HG02885 (cell line): ENCODE results near the gene CACNA1C.

ENCODE experiments used
- ATAC-seq: cut with Tn5 transposase; IDR thresholded peaks from one replicate; pipeline ENCODE4 v1.9.1; 2021; ENCODE audit warnings: mild to moderate bottlenecking; ENCODE audit not compliant: unreplicated experiment, poor library complexity

CACNA1C gene

DNA sequence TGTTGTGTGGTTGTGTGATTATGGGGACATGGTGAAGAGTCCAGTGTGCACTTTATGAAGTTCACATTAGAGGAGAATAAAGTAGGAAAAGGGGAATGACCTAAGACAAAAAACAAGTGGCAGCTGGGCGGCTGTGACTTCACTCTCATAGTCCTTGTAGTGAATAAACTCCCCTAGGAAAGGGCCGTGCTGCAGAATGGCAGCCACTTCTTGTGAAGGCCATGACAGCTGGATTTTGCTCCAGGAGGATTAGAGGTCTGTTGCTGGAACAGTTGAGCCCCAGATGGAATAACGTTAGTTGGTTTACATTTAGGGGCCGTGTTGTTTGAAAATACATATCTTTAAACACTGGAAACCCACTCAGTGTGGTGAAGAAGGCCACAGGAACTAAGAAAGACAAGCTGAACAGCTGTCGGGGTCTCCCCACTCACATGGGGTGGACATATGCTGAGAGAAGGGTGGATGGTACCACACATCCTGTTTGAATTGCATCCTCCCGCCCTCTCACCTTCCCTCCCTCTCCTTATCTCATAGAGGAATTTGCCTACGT is 276.9 kb downstream of the CACNA1C start:
- no peak for ATAC-seq

DNA sequence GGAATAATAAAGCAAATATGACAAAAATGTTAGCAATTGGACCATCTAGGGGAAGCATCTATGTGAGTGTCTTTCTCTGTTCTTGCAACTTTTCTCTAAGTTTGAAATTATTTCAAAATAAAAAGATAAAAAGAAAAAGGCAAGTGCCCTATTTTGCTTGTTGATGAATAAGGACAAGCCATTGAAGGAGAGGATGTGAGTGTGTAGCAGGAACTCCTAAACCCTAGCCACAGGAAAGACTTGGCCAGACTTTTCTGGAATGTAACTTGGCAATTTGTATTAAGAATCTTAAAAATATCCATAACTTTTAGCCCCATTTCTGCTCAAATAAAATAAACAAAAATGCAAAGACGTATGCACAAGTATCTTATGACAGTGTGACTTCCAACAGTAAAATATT is 279.4 kb downstream of the CACNA1C start:
- no peak for ATAC-seq

DNA sequence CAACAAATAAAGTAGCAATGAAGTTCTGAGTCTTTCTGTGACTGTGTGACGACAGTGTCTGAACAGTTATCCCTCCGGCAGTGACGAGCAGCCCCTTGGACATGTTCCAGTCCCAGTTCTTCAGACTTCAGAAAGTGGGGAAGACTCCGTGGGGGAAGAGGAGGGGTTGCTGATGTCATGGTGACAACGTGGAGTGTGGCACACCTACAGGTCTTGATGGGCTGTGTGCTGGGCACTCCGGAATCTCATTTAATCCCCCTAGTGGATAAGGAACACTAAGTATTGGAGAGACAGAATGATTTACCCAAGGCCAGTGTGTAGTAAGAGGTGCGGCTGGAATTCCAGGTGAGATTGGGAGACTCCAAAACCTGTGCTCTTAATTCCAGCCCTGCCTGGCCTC is 280.2 kb downstream of the CACNA1C start:
- ATAC-seq, result no peak

DNA sequence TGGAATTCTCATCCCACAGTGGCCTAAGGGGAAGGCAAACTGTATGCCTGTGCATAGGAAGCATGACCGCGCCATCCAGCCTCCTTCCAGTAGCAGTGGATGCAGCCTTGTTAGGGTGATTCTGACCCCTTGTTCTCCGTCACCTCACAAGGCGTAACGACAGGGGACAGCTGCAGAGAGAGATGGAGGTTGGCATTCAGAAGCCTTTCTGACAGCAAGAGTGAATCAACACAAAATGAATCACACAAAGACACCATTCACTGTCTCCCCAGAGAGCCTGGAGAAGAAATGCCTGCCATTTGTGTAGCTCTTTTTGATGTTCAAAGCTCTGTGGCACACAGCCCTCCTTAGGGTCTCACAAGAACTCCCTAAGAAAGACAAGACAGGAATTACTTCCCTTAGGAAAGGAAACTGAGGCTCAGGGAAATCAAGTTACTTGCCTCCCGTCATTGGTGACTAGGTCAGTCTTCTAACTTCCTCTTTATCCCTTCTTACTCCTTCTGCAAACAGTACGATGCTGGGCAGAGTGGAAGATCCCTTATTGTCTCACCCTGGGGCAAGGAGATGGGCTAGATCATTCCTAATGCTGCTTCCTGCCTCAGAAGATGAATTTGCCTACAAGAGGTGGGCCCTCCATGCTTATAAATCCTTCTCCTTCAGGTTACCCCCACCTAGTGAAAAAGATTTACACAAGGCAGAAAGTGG is 280.9 kb downstream of the CACNA1C start:
- no peak for ATAC-seq

DNA sequence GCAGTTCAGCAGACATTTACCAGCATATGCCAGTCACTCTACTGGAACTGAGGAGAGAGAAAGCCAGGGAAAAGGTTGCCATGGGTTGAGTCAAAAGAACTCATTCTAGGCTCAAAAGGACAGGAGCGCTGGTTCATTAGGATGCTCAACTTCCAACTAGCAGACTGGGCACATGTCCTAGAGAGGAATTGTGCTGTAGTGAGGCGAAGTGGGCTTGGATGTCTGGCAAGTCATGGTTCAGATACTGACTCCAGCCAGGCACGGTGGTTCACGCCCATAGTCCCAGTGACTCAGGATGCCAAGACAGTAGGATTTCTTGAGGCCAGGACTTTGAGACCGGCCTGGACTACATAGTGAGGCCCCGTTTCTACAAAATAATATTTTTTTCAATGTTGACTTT is 281.5 kb downstream of the CACNA1C start:
- no peak for ATAC-seq

DNA sequence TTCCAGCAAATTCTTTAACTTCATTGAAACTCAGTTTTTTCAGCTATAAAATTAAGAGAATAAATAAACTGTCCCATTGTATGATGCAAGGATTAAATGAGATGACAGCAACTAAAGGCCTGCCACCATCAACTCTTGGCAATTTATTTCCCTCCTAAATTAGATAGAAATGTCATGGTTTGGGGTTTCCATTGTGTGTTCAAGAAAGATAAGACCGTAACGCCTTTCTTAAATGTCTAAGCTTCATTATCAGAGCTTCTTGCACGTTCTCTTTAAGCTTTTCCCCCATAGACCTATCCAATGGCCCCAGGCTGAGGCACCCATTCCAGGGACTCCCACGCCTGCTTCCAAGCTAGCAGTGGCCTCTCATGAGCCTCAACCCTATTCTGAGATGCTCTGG is 281.9 kb downstream of the CACNA1C start:
- no peak for ATAC-seq

DNA sequence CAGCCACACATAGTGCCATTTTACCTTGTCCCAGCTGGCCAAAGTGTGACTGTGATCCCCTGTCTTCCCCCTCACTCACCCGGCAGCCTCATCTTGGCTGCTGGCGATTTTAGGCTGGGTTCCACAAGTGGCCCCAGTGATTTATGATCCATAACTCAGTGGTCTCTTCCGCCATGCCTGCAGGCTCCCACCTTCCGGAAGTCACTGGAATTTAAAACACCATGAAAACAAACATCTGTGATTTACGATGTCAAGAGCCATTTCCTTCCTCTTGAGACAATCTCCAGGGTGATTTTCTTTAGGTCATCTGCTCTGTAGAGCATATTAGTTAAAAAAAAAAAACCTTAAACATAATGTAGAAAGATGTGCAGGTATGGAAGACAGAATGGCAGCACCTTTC is 282.3 kb downstream of the CACNA1C start:
- ATAC-seq, result no peak

DNA sequence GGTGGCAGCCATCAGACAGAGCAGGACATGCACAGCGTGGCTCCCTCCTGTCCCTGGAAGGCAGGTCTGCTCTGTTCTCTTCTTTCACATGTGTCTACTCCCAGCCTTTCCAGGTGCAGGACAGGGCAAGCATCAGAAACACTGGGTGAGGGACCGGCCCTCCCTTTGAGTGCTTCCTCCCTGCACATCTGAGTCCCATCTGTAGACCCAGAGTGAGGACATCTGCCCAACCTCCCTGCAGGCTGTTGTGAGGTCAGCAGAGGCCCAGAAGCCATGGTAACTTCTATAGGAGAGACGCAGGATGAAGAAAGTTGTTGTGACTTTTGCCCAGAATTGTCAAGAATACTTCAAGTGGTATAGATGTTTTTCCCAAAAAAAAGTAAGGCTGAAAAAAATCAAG is 282.7 kb downstream of the CACNA1C start:
- ATAC-seq, result no peak

DNA sequence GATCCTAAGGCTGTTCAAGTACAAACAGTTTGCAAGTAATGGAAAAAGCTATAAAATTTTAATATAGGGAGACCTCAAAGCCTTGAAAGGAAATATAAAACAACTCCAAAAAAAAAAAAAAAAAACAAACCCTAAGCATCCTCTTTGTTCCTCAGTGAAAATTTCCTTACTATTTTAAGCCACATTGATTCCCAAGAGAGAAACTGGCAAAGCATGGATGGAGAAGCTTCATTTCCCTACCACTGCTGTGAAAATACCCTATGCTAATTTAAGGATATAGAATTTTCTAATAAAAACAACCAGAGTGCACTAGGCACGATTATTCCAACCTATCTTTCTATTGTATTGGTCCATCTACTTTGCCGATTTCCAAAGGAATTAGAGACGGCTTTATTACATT is 283.1 kb downstream of the CACNA1C start:
- ATAC-seq, result no peak

DNA sequence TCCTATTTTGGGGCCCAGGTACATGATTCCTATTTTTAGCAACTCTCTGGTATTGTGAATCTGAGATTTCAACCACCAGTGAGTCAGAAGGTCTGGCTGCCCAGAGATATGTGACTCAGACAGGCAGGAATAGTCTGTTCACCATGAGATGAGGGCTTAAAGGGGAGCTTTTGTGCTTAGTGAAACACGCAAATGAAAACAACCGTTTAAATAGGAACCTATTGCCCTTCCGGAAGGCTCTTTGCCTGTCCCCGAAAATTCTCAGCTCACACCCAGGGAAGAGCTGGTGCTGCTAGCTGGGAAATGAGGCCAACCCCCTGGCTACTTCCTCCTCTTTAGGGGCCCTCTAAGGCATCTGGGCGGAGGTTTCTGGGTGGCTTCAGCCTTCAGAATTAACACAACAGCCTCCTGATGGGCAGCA is 283.6 kb downstream of the CACNA1C start:
- peak; percentile 90 for ATAC-seq

DNA sequence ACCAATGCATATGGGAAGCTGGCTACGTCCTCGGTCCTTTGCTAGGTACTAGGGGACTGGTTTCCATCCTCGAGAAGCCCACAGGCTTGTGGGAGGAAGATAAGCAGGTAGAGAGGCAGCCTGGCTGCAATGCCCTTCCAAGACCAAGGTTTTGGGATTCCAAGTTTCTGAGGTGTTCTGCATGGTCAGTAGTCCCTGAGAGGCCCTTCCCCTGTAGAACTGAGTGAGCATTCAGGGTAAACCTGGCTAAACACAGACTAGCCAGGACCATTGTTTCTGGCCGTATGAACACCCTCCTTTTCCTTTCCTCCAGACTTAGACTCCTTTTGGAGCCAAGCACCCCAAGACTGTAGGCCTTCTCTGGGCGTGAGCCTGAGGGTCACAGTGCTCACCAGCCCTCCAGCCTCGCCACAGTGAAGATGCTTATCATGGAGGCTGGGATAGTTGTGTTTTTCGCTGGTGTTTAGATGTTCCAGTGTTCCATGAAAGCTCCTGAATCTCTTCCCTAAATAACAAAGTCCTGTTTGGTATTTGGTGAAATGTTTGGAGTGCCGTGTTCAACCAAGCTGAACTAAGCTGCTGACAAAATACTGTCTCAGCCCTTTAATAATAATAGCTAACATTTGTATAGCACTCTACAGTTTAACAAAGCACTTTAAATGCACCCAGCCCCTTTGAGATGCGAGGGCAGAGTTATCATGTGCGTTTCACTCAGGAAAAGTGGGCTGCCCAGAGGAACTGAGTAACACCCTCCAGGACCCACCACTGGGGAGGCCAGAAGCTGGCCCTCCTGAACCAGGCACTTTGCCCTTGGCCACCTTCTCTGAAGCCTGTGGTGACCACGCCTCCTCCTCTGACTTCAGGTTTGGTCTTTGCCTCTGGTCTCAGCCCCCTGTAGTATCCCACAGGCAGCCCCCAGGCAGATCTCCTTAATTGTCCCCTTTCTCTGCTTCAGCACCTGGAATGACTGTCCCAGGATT is 284.5 kb downstream of the CACNA1C start:
- no peak for ATAC-seq

DNA sequence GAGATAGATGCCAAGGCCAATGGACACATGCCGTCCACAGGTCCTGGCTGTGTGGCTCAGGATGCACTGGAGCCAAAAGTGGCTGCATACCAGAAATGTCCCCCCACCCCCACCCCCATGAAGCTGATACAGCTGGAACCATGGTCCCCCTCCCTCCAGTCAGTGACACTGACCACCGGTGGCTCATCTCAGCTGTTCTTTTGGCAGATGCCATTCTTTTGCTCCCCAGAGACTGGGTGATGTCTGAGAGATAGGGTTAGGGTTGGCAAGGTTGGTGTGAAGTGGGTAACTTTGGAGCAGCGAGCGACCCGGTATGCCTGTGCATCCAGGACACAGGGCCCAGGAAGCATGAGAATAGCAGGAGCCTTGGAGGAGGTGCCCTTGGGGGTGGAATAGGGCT is 285.6 kb downstream of the CACNA1C start:
- ATAC-seq, result no peak

DNA sequence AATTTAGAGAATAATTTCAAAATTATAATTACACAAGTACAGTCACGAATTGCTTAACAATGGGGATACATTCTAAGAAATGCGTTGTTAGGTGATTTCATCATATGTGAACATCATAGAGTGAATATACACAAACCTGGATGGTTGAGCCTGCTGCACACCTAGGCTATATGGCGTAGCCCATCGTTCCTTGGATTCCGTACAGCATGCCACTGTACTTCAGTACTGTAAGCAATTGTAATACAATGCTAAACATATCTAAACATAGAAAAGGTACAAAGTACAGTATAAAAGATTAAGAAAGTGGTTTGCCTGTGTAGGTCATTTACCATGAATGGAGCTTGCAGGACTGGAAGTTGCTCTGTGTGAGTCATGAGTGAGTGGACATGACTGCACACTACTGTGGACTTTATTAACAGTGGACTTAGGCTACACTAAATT is 286.2 kb downstream of the CACNA1C start:
- no peak for ATAC-seq

DNA sequence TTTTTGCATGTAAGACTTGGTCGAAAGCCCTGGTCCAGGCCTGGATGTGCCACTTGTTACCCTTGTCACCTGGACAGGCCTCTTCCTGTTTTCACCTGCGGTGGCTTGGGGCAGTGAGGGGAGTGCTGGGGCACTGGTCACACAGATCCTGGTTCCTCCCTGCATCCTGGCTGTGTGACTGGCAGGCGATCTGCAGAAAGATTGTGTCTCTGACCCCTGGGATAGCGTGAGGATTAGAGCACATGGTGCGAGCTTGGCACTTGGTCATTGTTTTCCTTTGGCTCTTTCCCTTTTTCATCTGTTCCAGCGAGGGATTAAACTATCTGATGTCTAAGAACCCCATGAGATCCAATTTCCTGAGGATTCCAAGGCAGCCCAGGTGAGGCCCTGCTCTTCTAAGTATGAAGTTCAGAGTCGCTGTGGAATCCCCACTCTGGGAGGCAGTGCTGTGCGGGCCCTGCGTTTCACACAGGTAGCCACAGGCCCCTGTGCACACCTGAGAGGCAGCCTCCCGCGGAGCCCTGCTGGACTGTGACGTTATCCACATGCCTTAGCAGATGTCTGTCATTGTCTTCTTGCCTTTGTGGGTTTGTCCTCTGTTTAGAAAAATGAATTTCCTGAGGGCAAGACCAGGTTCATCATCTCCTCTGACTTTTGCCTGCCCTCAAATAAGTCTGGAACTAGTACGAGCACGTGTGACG is 288.4 kb downstream of the CACNA1C start:
- no peak for ATAC-seq

DNA sequence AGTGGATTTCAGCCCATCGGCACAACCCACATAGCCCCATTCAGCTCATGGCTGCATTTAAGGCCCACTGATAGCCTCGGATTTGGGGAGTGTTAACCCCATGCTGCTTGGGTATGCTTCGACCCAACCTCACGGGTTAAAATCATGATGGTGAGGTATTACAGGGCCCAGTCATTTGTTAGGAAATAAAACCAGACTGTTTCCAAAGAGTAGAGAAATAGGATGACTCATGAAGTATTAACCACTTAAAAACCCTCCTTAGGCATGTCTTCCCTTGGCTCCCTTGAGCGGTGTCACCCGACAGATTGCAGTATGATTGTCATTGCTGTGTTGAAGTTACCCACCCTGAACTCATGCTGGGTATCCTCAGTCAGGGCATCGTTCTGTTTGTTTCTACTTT is 289.1 kb downstream of the CACNA1C start:
- no peak for ATAC-seq

DNA sequence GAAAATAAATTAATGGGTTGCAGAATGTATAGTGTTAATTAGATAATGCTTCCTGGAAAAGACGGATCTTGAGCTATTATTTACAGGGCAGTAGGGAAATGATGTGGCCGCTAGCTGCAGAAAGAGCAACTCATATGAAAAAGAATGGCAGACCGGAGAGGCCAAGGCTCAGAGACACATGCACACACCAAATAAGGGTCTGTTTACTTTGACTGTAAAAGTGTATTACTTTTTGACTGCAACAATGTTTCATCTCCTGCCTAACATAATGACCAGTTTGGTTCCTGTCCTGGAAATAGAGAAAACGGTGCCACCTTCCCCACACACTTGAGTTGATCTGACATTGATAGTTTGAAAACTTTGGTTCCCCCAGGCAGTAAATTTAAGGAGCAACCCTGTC is 290.9 kb downstream of the CACNA1C start:
- ATAC-seq, result no peak

DNA sequence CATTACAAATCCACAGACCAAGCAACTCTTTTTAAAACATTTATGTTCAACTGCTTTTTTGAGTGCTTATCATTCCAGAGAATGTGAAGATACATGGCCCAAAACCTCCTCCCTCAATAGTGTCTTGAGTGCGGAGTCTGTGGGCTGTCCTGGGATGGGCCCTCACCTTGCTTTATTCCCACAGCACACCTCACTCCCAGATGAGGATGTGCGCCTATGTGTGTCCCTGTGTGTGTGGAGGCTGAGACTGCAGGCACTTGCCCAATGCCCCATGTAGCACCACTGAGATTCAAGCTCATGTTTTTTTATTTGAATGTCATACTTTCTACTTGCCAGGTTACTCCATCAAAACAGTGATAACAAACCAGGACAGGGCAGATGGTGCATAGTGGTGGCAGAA is 291.7 kb downstream of the CACNA1C start:
- no peak for ATAC-seq

DNA sequence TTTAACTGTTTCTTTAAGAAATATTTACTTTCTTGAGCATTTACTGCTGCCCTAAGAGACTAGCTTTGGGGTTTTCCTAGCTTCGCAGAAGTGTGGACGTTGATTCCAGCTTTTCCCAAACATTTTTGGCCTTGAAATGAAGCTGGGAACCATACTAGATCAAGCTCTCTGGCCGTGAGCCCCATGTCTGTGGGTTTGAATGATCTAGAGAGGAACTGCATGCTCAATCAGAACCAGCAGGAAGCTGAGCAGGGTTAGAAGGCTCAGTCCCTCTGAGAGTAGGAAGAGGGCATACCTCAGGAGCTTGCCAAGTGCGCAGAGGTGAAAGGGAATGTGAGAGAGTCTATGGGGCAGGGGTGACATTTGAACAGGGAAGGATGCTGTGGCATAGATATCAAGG is 292.1 kb downstream of the CACNA1C start:
- ATAC-seq, result no peak

DNA sequence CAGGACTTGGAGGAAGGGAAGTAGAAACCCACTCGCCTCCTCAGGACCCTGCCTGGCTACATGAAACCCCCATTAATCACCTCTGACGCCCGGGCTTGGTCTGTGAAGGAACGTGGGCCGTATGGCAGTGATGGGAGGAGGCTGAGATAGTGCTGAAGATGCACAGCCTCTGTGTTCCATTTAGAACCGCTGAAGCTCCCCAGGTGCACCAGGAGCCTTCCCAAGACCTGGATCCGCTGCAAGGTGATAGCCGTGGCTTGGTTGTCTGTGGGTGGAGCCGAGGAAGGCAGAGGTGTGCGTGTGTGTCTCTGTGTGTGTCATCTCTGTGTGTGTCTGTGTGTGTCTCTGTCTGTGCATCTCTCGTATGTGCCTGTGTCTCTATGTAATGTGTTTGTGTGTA is 293.1 kb downstream of the CACNA1C start:
- ATAC-seq, result no peak

DNA sequence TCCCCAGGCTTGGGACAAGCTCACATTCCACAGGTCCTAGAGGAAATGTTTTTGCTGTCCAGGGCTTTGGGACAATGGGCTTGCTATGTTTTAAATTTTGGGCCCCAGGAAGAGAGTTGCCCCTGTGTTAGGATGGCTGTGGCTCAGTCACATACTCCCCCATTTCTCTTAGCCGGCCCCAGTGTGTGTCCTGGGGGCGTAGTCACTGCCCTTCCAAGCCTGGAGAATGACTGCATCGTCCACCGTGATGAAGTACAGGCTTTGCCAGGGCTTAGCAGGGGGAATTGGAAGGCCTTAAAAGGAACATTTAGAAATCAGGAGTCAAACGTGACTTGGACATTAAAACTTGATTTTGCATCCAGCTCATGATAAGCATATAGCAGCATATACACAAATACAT is 293.6 kb downstream of the CACNA1C start:
- ATAC-seq, result no peak
